Naive thymus-derived CD4-positive, alpha-beta T cell (primary cell): Measurements from ENCODE around the gene GREB1L. TPM values are rescaled to one million over a fixed set of nuclear protein-coding genes. Genes with fewer than 3 reads are reported as not detected.

ENCODE experiments used
- ATAC-seq: fragments of 150-1000 bp; cut with Tn5 transposase; 2 replicates; pipeline ENCODE4 v1.10.0; 2021; ENCODE audit warnings: mild to moderate bottlenecking, moderate library complexity
- CTCF ChIA-PET: fragments of 350-600 bp; sonication (Branson Sonifier 250); formaldehyde crosslinking; loops from one replicate; lab custom pipeline; 2021; ENCODE audit warnings: antibody characterized with exemption; lab: Charles Lee
- POLR2A ChIA-PET: fragments of 350-600 bp; sonication (Branson Sonifier 250); formaldehyde crosslinking; loops from one replicate; lab custom pipeline; 2021; ENCODE audit warnings: antibody characterized with exemption, inconsistent platforms; lab: Charles Lee
- DNase-seq, 9 donors: peaks; one replicate each; pipeline versions ENCODE4 v3.0.0 to v3.0.0-alpha.2; 2020 to 2022; ENCODE audit warnings: mixed read lengths in 1 of 9
- H3K27ac ChIP-seq: one replicate; pipeline ENCODE4 v1.7.0; 2013; ENCODE audit warnings: mild to moderate bottlenecking, low read depth, low read length, moderate library complexity
- H3K27me3 ChIP-seq, 2 donors: one replicate each; pipeline ENCODE4 v1.7.0; 2013; ENCODE audit warnings: low read length in 2 of 2, mild to moderate bottlenecking in 2 of 2, moderate library complexity in 2 of 2; ENCODE audit not compliant: control insufficient read depth in 2 of 2, insufficient read depth in 2 of 2
- H3K36me3 ChIP-seq, 3 experiments: 1 replicate in 2 of 3; 2 replicates in 1 of 3; pipeline ENCODE4 v1.7.0; 2013; ENCODE audit warnings: low read length in 3 of 3, mild to moderate bottlenecking in 3 of 3, moderate library complexity in 1 of 3; ENCODE audit not compliant: insufficient read depth in 3 of 3, control insufficient read depth in 2 of 3
- H3K4me1 ChIP-seq, 2 donors: one replicate each; pipeline ENCODE4 v1.7.0; 2013; ENCODE audit warnings: low read length in 2 of 2, mild to moderate bottlenecking in 2 of 2, moderate library complexity in 1 of 2; ENCODE audit not compliant: control insufficient read depth in 2 of 2, insufficient read depth in 2 of 2
- H3K4me3 ChIP-seq: 2 replicates; pipeline ENCODE4 v1.7.0; 2013; ENCODE audit warnings: mild to moderate bottlenecking, low read length
- H3K9me3 ChIP-seq, 3 experiments: 1 replicate in 2 of 3; 2 replicates in 1 of 3; pipeline ENCODE4 v1.7.0; 2013; ENCODE audit warnings: low read length in 3 of 3; ENCODE audit not compliant: control insufficient read depth in 2 of 3
- H3K27ac Mint-ChIP-seq, 9 donors: one replicate each; pipeline ENCODE4 v1.8.0; 2020 to 2022; ENCODE audit warnings: mixed read lengths in 9 of 9, mild to moderate bottlenecking in 8 of 9, moderate library complexity in 5 of 9, inconsistent platforms in 2 of 9
- H3K27me3 Mint-ChIP-seq, 5 donors: one replicate each; pipeline ENCODE4 v1.8.0; 2021 to 2022; ENCODE audit warnings: mixed read lengths in 5 of 5, mild to moderate bottlenecking in 1 of 5
- H3K36me3 Mint-ChIP-seq, 5 donors: one replicate each; pipeline ENCODE4 v1.8.0; 2020 to 2022; ENCODE audit warnings: mixed read lengths in 5 of 5, mild to moderate bottlenecking in 3 of 5, inconsistent platforms in 1 of 5
- H3K4me1 Mint-ChIP-seq, 7 donors: one replicate each; pipeline ENCODE4 v1.8.0; 2020 to 2022; ENCODE audit warnings: mixed read lengths in 7 of 7, mild to moderate bottlenecking in 3 of 7, inconsistent platforms in 1 of 7
- H3K4me3 Mint-ChIP-seq, 10 donors: one replicate each; pipeline ENCODE4 v1.8.0; 2020 to 2022; ENCODE audit warnings: mild to moderate bottlenecking in 10 of 10, mixed read lengths in 10 of 10, moderate library complexity in 6 of 10, inconsistent platforms in 2 of 10
- H3K9me3 Mint-ChIP-seq, 11 donors: one replicate each; pipeline ENCODE4 v1.8.0; 2020 to 2022; ENCODE audit warnings: mixed read lengths in 11 of 11, mild to moderate bottlenecking in 4 of 11, inconsistent platforms in 1 of 11, moderate library complexity in 1 of 11
- intact Hi-C, 2 donors: fragments of 100-400 bp; cut with micrococcal nuclease; formaldehyde crosslinking; loops; one replicate each; pipeline ENCODE4 v1.15.1; 2023
- polyA plus RNA-seq, 2 donors: library from polyadenylated mRNA; unstranded; fragments of 300-500 nt; fragmentation: Illumina TruSeq; gene quantifications; one replicate each; pipeline ENCODE4 v1.2.3, GENCODE V29; 2021
- total RNA-seq, 6 experiments: library from RNA in 5 of 6; stranded (reverse) in 5 of 6; gene quantifications; 1 replicate in 5 of 6; 2 replicates in 1 of 6; pipeline ENCODE4 v1.2.3 and lab custom pipeline; 2021 to 2026

GREB1L gene
- total and polyA plus RNA-seq, 7 experiments from 2014 or later, result 0.09 to 0.11 TPM; not detected in 5

- no peaks in the 10 kb centered on the region for H3K36me3 Mint-ChIP-seq
- no peaks in the 10 kb centered on the region for H3K36me3 ChIP-seq
- ATAC-seq (no peak), DNase-seq (no peak)
- H3K4me3 ChIP-seq, result no peak overlapping the region
- POLR2A ChIA-PET, result no interaction called here
- H3K27me3 ChIP-seq, result no peaks in the 10 kb centered on the region
- peaks cover 9 to 26% (median 19%) of the 10 kb centered on the region in 5 donors for H3K27me3 Mint-ChIP-seq
- H3K9me3 ChIP-seq, result no peaks in the 10 kb centered on the region
- H3K4me1 Mint-ChIP-seq, result no peaks in the 10 kb centered on the region
- H3K9me3 Mint-ChIP-seq, result peaks cover 0 to 2% (median 0%) of the 10 kb centered on the region in 11 donors
- H3K4me1 ChIP-seq, result no peaks in the 10 kb centered on the region
- H3K4me3 Mint-ChIP-seq, result no peak overlapping the region
- intact Hi-C loops, result loop anchor here in 1 of 2 donors (1.0 kb wide), 1 partner anchor 249 kb away; no protein-coding TSS in a partner anchor
- CTCF ChIA-PET, result no interaction called here
- no peak overlapping the region for H3K27ac Mint-ChIP-seq
- H3K27ac ChIP-seq, result no peak overlapping the region
Observed at GRCh38 chr18:21444465-21445212, 202.6 kb downstream of the GREB1L start.

GRCh38 chr18:21448299-21448698, 206.3 kb downstream of the GREB1L start:
- Histone ChIP-seq H3K4me1 (no peaks in the 10 kb centered on the region), H3K9me3 (no peaks in the 10 kb centered on the region), H3K27ac (no peak overlapping the region), H3K27me3 (no peaks in the 10 kb centered on the region), H3K36me3 (no peaks in the 10 kb centered on the region), H3K4me3 (no peak overlapping the region)
- CTCF ChIA-PET, result no interaction called here
- no peak for ATAC-seq
- Mint-ChIP-seq H3K9me3 (no peaks in the 10 kb centered on the region), H3K4me1 (no peaks in the 10 kb centered on the region), H3K27me3 (peaks cover 12 to 29% (median 17%) of the 10 kb centered on the region in 5 donors), H3K27ac (no peak overlapping the region), H3K36me3 (no peaks in the 10 kb centered on the region), H3K4me3 (no peak overlapping the region)
- POLR2A ChIA-PET, result no interaction called here
- no peak for DNase-seq
- intact Hi-C loops, result no loop called here

DNA sequence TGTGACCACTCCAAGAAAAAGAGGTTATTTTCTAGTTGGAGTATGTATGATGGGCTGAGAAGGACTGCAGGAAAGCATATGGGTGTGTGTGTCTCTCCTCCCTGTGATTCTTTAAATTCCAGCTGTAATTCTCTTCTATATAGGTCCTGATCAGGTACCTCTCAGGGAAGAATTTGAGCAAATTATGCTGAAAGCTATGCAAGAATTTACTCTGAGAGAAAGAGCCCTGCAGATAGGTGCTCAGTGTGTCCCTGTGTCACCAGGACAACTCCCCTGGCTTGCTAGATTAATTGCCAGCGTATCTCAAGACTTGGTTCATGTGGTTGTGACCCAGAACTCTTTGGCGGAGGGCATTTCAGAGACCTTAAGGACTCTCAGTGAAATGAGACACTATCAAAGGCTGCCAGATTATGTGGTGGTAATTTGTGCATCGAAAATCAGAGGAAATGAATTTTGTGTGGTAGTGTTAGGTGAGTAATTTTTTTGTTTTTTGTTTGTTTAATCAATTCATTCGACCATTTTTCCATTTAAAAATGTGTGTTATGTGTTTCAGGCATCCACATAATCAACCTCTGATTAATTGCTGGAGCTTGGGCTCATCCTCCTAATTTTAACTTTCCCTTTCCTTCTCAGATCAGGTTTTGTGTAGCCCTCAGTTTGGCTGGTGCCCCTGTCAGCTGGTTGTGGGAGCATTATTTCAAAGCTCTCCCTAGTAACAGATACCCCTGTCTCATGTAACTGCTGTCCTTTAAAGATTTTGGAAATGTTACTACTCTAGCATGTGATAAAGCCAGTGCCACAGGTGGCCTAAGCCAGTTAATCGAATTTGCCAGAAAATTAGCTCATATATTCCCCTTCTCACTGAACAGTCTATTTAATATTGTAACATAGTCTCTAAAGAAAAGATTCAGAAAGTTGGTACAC, 207.6 kb downstream of the GREB1L start:
- Mint-ChIP-seq H3K9me3 (no peaks in the 10 kb centered on the region), H3K27ac (no peak overlapping the region), H3K4me1 (no peaks in the 10 kb centered on the region), H3K36me3 (no peaks in the 10 kb centered on the region), H3K4me3 (no peak overlapping the region), H3K27me3 (peaks cover 6 to 31% (median 10%) of the 10 kb centered on the region in 5 donors)
- Histone ChIP-seq H3K27ac (no peak overlapping the region), H3K27me3 (no peaks in the 10 kb centered on the region), H3K4me3 (no peak overlapping the region), H3K4me1 (no peaks in the 10 kb centered on the region), H3K9me3 (no peaks in the 10 kb centered on the region), H3K36me3 (no peaks in the 10 kb centered on the region)
- CTCF ChIA-PET, result no interaction called here
- intact Hi-C loops, result no loop called here
- ATAC-seq, result no peak
- DNase-seq, result no peak
- POLR2A ChIA-PET, result no interaction called here

DNA sequence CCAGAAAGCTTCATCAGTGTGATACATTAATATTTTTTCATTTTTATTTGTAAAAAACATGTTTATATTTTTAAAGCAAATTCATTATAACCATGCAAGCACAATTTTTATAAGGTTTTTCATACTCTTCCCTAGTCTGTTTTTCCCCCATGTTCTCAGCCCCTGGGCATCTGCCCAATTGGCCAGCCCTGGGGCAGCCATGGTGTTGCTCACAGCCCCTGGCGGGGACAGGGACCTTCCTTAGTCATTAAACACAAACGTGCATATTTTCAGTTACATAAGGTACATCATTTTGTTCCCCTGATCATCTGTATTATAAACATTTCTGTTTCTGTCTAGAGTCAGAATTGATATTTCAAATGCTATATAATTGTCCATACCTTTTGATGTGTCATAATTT, 208.5 kb downstream of the GREB1L start:
- H3K27me3 ChIP-seq, result no peaks in the 10 kb centered on the region
- no peaks in the 10 kb centered on the region for H3K9me3 Mint-ChIP-seq
- H3K4me3 ChIP-seq, result no peak overlapping the region
- ATAC-seq (no peak), DNase-seq (no peak)
- no peak overlapping the region for H3K4me3 Mint-ChIP-seq
- no peaks in the 10 kb centered on the region for H3K4me1 ChIP-seq
- H3K9me3 ChIP-seq, result no peaks in the 10 kb centered on the region
- no peaks in the 10 kb centered on the region for H3K4me1 Mint-ChIP-seq
- POLR2A ChIA-PET, result no interaction called here
- no peak overlapping the region for H3K27ac Mint-ChIP-seq
- CTCF ChIA-PET, result no interaction called here
- peaks cover 6 to 31% (median 10%) of the 10 kb centered on the region in 5 donors for H3K27me3 Mint-ChIP-seq
- H3K36me3 Mint-ChIP-seq, result no peaks in the 10 kb centered on the region
- H3K36me3 ChIP-seq, result no peaks in the 10 kb centered on the region
- no peak overlapping the region for H3K27ac ChIP-seq
- intact Hi-C loops, result no loop called here

- intact Hi-C loops, result no loop called here
- ChIA-PET POLR2A (no interaction called here), CTCF (no interaction called here)
- Histone ChIP-seq H3K27me3 (no peaks in the 10 kb centered on the region), H3K9me3 (no peaks in the 10 kb centered on the region), H3K4me3 (no peak overlapping the region), H3K36me3 (no peaks in the 10 kb centered on the region), H3K27ac (no peak overlapping the region), H3K4me1 (no peaks in the 10 kb centered on the region)
- Mint-ChIP-seq H3K9me3 (no peaks in the 10 kb centered on the region), H3K36me3 (no peaks in the 10 kb centered on the region), H3K27me3 (peaks cover 6 to 31% (median 10%) of the 10 kb centered on the region in 5 donors), H3K4me3 (no peak overlapping the region), H3K27ac (no peak overlapping the region), H3K4me1 (no peaks in the 10 kb centered on the region)
- ATAC-seq (no peak), DNase-seq (no peak)
Observed at GRCh38 chr18:21450913-21451312, 208.9 kb downstream of the GREB1L start.

DNA sequence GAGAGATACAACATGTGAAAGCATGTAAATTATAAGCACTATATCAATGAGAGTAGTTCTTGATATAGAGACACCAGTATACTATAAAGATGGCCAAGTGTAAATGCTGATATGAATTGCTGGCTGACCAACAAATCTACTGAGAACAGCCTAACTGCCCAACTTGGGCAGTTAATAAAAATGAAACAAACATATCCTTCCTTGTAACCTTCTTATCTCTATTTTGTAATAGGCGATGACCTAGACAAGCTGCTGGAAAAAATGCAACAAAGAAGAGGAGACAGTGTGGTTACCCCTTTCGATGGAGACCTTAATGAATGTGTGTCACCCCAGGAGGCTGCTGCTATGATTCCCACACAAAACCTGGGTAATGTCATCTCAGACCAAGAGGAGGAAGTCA, 209.8 kb downstream of the GREB1L start:
- intact Hi-C loops, result no loop called here
- no peaks in the 10 kb centered on the region for H3K9me3 Mint-ChIP-seq
- H3K36me3 Mint-ChIP-seq, result no peaks in the 10 kb centered on the region
- Histone ChIP-seq H3K36me3 (no peaks in the 10 kb centered on the region), H3K27me3 (no peaks in the 10 kb centered on the region), H3K4me1 (no peaks in the 10 kb centered on the region), H3K4me3 (no peak overlapping the region), H3K9me3 (no peaks in the 10 kb centered on the region), H3K27ac (no peak overlapping the region)
- DNase-seq, result no peak
- no peak for ATAC-seq
- peaks cover 6 to 31% (median 10%) of the 10 kb centered on the region in 5 donors for H3K27me3 Mint-ChIP-seq
- CTCF ChIA-PET, result no interaction called here
- no peak overlapping the region for H3K27ac Mint-ChIP-seq
- POLR2A ChIA-PET, result no interaction called here
- no peaks in the 10 kb centered on the region for H3K4me1 Mint-ChIP-seq
- no peak overlapping the region for H3K4me3 Mint-ChIP-seq
